Activated T-helper 2 cell treated with anti-CD3 and anti-CD28 coated beads, Interferon-gamma antibody, Interleukin-2, Interleukin-4, amounts not matched to agents 10 μg/mL and 5 μg/mL and 100 μg/mL, durations not matched to agents 14 hours and 24 hours and 36 hours (primary cell): ENCODE data around the gene CHST11. TPM values are rescaled to one million over a fixed set of nuclear protein-coding genes. Genes with fewer than 3 reads are reported as not detected.

Experiments used
- DNase-seq: peaks from one replicate; pipeline ENCODE4 v3.0.0; 2021; ENCODE audit warnings: low spot score
- H3K27ac Mint-ChIP-seq: one replicate; pipeline ENCODE4 v1.8.0; 2021; ENCODE audit warnings: mixed read lengths
- H3K27me3 Mint-ChIP-seq: one replicate; pipeline ENCODE4 v1.8.0; 2021; ENCODE audit warnings: low read depth, mixed read lengths
- H3K36me3 Mint-ChIP-seq: one replicate; pipeline ENCODE4 v1.8.0; 2021; ENCODE audit warnings: low read depth, mixed read lengths
- H3K4me1 Mint-ChIP-seq: one replicate; pipeline ENCODE4 v1.8.0; 2021; ENCODE audit warnings: low read depth, mixed read lengths
- H3K4me3 Mint-ChIP-seq: one replicate; pipeline ENCODE4 v1.8.0; 2021; ENCODE audit warnings: low read depth, mild to moderate bottlenecking, moderate library complexity, mixed read lengths
- H3K9me3 Mint-ChIP-seq: one replicate; pipeline ENCODE4 v1.8.0; 2021; ENCODE audit warnings: mixed read lengths
- intact Hi-C: fragments of 100-400 bp; cut with micrococcal nuclease; formaldehyde crosslinking; loops from one replicate; pipeline ENCODE4 v1.15.1; 2023
- total RNA-seq: library from RNA; stranded (reverse); gene quantifications from 2 replicates; pipeline ENCODE4 v1.2.3, GENCODE V29; 2022

CHST11 gene
- total RNA-seq, 1 donor from 2014 or later = 50.6 TPM

- DNase-seq = no peak
- peaks cover 21% of the 10 kb centered on the region for H3K4me1 Mint-ChIP-seq
- H3K36me3 Mint-ChIP-seq = peaks cover 12% of the 10 kb centered on the region
- H3K27me3 Mint-ChIP-seq = no peaks in the 10 kb centered on the region
- no peaks in the 10 kb centered on the region for H3K9me3 Mint-ChIP-seq
- intact Hi-C loops = no loop called here
- H3K27ac Mint-ChIP-seq = no peak overlapping the region
- H3K4me3 Mint-ChIP-seq = no peak overlapping the region
Measured at GRCh38 chr12:104653730-104654664, 197.2 kb downstream of the CHST11 start.

- no peaks in the 10 kb centered on the region for H3K27me3 Mint-ChIP-seq
- H3K27ac Mint-ChIP-seq = no peak overlapping the region
- intact Hi-C loops = no loop called here
- H3K36me3 Mint-ChIP-seq = peaks cover 12% of the 10 kb centered on the region
- no peak overlapping the region for H3K4me3 Mint-ChIP-seq
- peaks cover 16% of the 10 kb centered on the region for H3K4me1 Mint-ChIP-seq
- DNase-seq = no peak
- H3K9me3 Mint-ChIP-seq = no peaks in the 10 kb centered on the region
Measured at GRCh38 chr12:104654665-104655609, 198.2 kb downstream of the CHST11 start.

GRCh38 chr12:104656383-104656782 lies 199.6 kb downstream of the CHST11 start:
- Mint-ChIP-seq H3K4me3 (no peak overlapping the region), H3K27me3 (no peaks in the 10 kb centered on the region), H3K4me1 (peaks cover 17% of the 10 kb centered on the region), H3K9me3 (no peaks in the 10 kb centered on the region), H3K27ac (no peak overlapping the region), H3K36me3 (peaks cover 15% of the 10 kb centered on the region)
- DNase-seq = no peak
- intact Hi-C loops = no loop called here

GRCh38 chr12:104656921-104657320 lies 200.2 kb downstream of the CHST11 start:
- no peak overlapping the region for H3K4me3 Mint-ChIP-seq
- DNase-seq = no peak
- H3K27ac Mint-ChIP-seq = no peak overlapping the region
- H3K27me3 Mint-ChIP-seq = no peaks in the 10 kb centered on the region
- H3K9me3 Mint-ChIP-seq = no peaks in the 10 kb centered on the region
- H3K4me1 Mint-ChIP-seq = peaks cover 16% of the 10 kb centered on the region
- intact Hi-C loops = no loop called here
- H3K36me3 Mint-ChIP-seq = peaks cover 15% of the 10 kb centered on the region

- H3K9me3 Mint-ChIP-seq = no peaks in the 10 kb centered on the region
- H3K4me1 Mint-ChIP-seq = peaks cover 14% of the 10 kb centered on the region
- no peak overlapping the region for H3K4me3 Mint-ChIP-seq
- DNase-seq = no peak
- intact Hi-C loops = no loop called here
- H3K36me3 Mint-ChIP-seq = peaks cover 13% of the 10 kb centered on the region
- H3K27me3 Mint-ChIP-seq = no peaks in the 10 kb centered on the region
- no peak overlapping the region for H3K27ac Mint-ChIP-seq
Measured at GRCh38 chr12:104657726-104658484, 201.2 kb downstream of the CHST11 start.

- intact Hi-C loops = no loop called here
- no peak for DNase-seq
- H3K4me3 Mint-ChIP-seq = no peak overlapping the region
- H3K9me3 Mint-ChIP-seq = no peaks in the 10 kb centered on the region
- H3K36me3 Mint-ChIP-seq = peaks cover 5% of the 10 kb centered on the region
- H3K4me1 Mint-ChIP-seq = peaks cover 5% of the 10 kb centered on the region
- no peaks in the 10 kb centered on the region for H3K27me3 Mint-ChIP-seq
- H3K27ac Mint-ChIP-seq = no peak overlapping the region
Measured at GRCh38 chr12:104659058-104659457, 202.3 kb downstream of the CHST11 start.

GRCh38 chr12:104662203-104662602 lies 205.5 kb downstream of the CHST11 start:
- H3K27me3 Mint-ChIP-seq = no peaks in the 10 kb centered on the region
- H3K9me3 Mint-ChIP-seq = no peaks in the 10 kb centered on the region
- intact Hi-C loops = no loop called here
- H3K36me3 Mint-ChIP-seq = peaks cover 11% of the 10 kb centered on the region
- no peak overlapping the region for H3K4me3 Mint-ChIP-seq
- H3K27ac Mint-ChIP-seq = no peak overlapping the region
- DNase-seq = no peak
- H3K4me1 Mint-ChIP-seq = peaks cover 13% of the 10 kb centered on the region

- intact Hi-C loops = no loop called here
- no peak for DNase-seq
- Mint-ChIP-seq H3K27ac (no peak overlapping the region), H3K4me1 (peaks cover 15% of the 10 kb centered on the region), H3K27me3 (no peaks in the 10 kb centered on the region), H3K36me3 (peaks cover 11% of the 10 kb centered on the region), H3K9me3 (no peaks in the 10 kb centered on the region), H3K4me3 (no peak overlapping the region)
Measured at GRCh38 chr12:104662908-104663307, 206.2 kb downstream of the CHST11 start.

GRCh38 chr12:104664351-104664750 lies 207.6 kb downstream of the CHST11 start:
- peaks cover 24% of the 10 kb centered on the region for H3K4me1 Mint-ChIP-seq
- peaks cover 11% of the 10 kb centered on the region for H3K36me3 Mint-ChIP-seq
- intact Hi-C loops = no loop called here
- DNase-seq = no peak
- no peaks in the 10 kb centered on the region for H3K27me3 Mint-ChIP-seq
- no peaks in the 10 kb centered on the region for H3K9me3 Mint-ChIP-seq
- H3K4me3 Mint-ChIP-seq = no peak overlapping the region
- no peak overlapping the region for H3K27ac Mint-ChIP-seq

GRCh38 chr12:104665296-104665695 lies 208.5 kb downstream of the CHST11 start:
- intact Hi-C loops = no loop called here
- peaks cover 12% of the 10 kb centered on the region for H3K36me3 Mint-ChIP-seq
- H3K4me3 Mint-ChIP-seq = no peak overlapping the region
- no peaks in the 10 kb centered on the region for H3K9me3 Mint-ChIP-seq
- H3K4me1 Mint-ChIP-seq = peaks cover 31% of the 10 kb centered on the region
- H3K27me3 Mint-ChIP-seq = no peaks in the 10 kb centered on the region
- H3K27ac Mint-ChIP-seq = peak overlapping the region; percentile 4
- DNase-seq = no peak

- H3K36me3 Mint-ChIP-seq = peaks cover 14% of the 10 kb centered on the region
- H3K4me3 Mint-ChIP-seq = no peak overlapping the region
- intact Hi-C loops = no loop called here
- no peak for DNase-seq
- H3K27me3 Mint-ChIP-seq = no peaks in the 10 kb centered on the region
- no peaks in the 10 kb centered on the region for H3K9me3 Mint-ChIP-seq
- H3K27ac Mint-ChIP-seq = no peak overlapping the region
- peaks cover 48% of the 10 kb centered on the region for H3K4me1 Mint-ChIP-seq
Measured at GRCh38 chr12:104667139-104667538, 210.4 kb downstream of the CHST11 start.

GRCh38 chr12:104668274-104668718 lies 211.5 kb downstream of the CHST11 start:
- DNase-seq = no peak
- peaks cover 20% of the 10 kb centered on the region for H3K36me3 Mint-ChIP-seq
- peaks cover 56% of the 10 kb centered on the region for H3K4me1 Mint-ChIP-seq
- intact Hi-C loops = no loop called here
- no peak overlapping the region for H3K4me3 Mint-ChIP-seq
- no peaks in the 10 kb centered on the region for H3K9me3 Mint-ChIP-seq
- no peak overlapping the region for H3K27ac Mint-ChIP-seq
- no peaks in the 10 kb centered on the region for H3K27me3 Mint-ChIP-seq
